EL (cell line): Measurements from ENCODE around the gene RPS17.
A peak's percentile ranks its signal among the peaks of the same experiment; 100 is the strongest.

Experiments
- DNase-seq: peaks from one replicate; pipeline ENCODE4 v3.0.0-alpha.2; 2016

The RPS17 gene

GRCh38 chr15:82540055-82540983 lies at the start of gene RPS17:
Gene RPS17 (minus strand): TSS chr15:82540457. CDS start chr15:82540428, 29 bp downstream.
- peak; percentile 95 for DNase-seq

- DNase-seq, result no peak
Observed at GRCh38 chr15:82587805-82588204, 47.5 kb upstream of the RPS17 start.

GRCh38 chr15:82585072-82585471 lies 44.8 kb upstream of the RPS17 start:
- peak; percentile 13 for DNase-seq

- DNase-seq, result no peak
Observed at GRCh38 chr15:82580713-82581112, 40.5 kb upstream of the RPS17 start.

- no peak for DNase-seq
Observed at GRCh38 chr15:82575335-82575734, 35.1 kb upstream of the RPS17 start.

GRCh38 chr15:82572986-82573385 lies 32.7 kb upstream of the RPS17 start:
- DNase-seq, result no peak

- no peak for DNase-seq
Observed at GRCh38 chr15:82572311-82572710, 32.1 kb upstream of the RPS17 start.

GRCh38 chr15:82571722-82572222 lies 31.5 kb upstream of the RPS17 start:
- DNase-seq, result peak; percentile 70

GRCh38 chr15:82570721-82571508 lies 30.7 kb upstream of the RPS17 start:
- DNase-seq, result peak; percentile 18

GRCh38 chr15:82569834-82570233 lies 29.6 kb upstream of the RPS17 start:
- DNase-seq, result no peak

- no peak for DNase-seq
Observed at GRCh38 chr15:82568986-82569385, 28.7 kb upstream of the RPS17 start.

GRCh38 chr15:82567661-82568060 lies 27.4 kb upstream of the RPS17 start:
- no peak for DNase-seq

GRCh38 chr15:82566690-82567089 lies 26.4 kb upstream of the RPS17 start:
- peak; percentile 35 for DNase-seq

GRCh38 chr15:82558502-82558901 lies 18.2 kb upstream of the RPS17 start:
- DNase-seq, result no peak

- DNase-seq, result no peak
Observed at GRCh38 chr15:82556315-82557035, 16.2 kb upstream of the RPS17 start.

- DNase-seq, result no peak
Observed at GRCh38 chr15:82554849-82555248, 14.6 kb upstream of the RPS17 start.

GRCh38 chr15:82554351-82554750 lies 14.1 kb upstream of the RPS17 start:
- no peak for DNase-seq

GRCh38 chr15:82553846-82554245 lies 13.6 kb upstream of the RPS17 start:
- DNase-seq, result no peak

GRCh38 chr15:82552861-82553260 lies 12.6 kb upstream of the RPS17 start:
- DNase-seq, result no peak

- no peak for DNase-seq
Observed at GRCh38 chr15:82551646-82552247, 11.5 kb upstream of the RPS17 start.

GRCh38 chr15:82549199-82549665 lies 9.0 kb upstream of the RPS17 start:
- no peak for DNase-seq

- no peak for DNase-seq
Observed at GRCh38 chr15:82548700-82549099, 8.4 kb upstream of the RPS17 start.
